Left cardiac atrium (tissue), 4 donors: Measurements from ENCODE around the gene DNAJA4. TPM values are rescaled to one million over a fixed set of nuclear protein-coding genes. Genes with fewer than 3 reads are reported as not detected.

Experiments
- ATAC-seq, 2 donors: fragments of 200-7000 bp; cut with Tn5 transposase; one replicate each; pipeline ENCODE4 v1.9.1; 2020; ENCODE audit warnings: mild to moderate bottlenecking in 2 of 2, moderate library complexity in 2 of 2
- DNase-seq: peaks from one replicate; pipeline ENCODE4 v3.0.0-alpha.2; 2020
- intact Hi-C, 2 donors: fragments of 100-400 bp; cut with DNase I; formaldehyde crosslinking; loops; one replicate each; pipeline versions ENCODE4 v1.14.1 to v1.15.1; 2022 to 2023
- total RNA-seq, 2 donors: library from RNA; stranded (reverse); fragmentation: NEBNext Ultra II Directional; extraction: Animal tissue kit (Norgen Biotek cat#: 25700); gene quantifications; one replicate each; pipeline ENCODE4 v1.2.1, GENCODE V29; 2021
- donor health status: DM: no; HTN: yes; CAD: no.
- donor health status: DM: no; HTN: yes; CAD: no; lungs with severe emphysema.
- donor health status: DM: yes; HTN: yes; CAD: no.
- donor health status: Dilated cardiomyopathy.

DNAJA4 gene
- total RNA-seq, 2 donors from 2014 or later: 116 to 171 TPM

- no peak for ATAC-seq
- intact Hi-C loops: no loop called here
- no peak for DNase-seq
Measured at GRCh38 chr15:78266806-78267205, 2.4 kb downstream of the DNAJA4 start.

DNA sequence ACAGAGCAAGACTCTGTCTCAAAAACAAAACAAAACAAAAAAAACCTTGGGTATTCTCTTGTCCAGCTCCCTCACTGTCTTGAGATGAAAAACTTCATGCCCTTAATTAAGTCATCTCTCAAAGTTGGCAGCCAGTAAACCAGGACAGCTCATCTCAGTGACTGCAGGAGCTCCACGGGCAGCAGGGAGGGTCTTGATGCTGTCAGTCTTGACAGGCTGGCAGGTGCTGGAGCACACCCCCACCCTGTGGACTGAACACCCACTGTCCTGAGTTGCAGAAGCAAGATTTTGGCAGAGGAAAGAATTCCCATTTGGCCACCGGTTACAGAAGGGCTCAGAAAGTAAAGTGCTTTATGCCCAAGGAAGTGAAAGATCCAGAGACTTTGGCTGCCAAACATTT lies 8.0 kb downstream of the DNAJA4 start:
- peak in 1 of 2 donors; percentile 28 for ATAC-seq
- intact Hi-C loops: no loop called here

DNA sequence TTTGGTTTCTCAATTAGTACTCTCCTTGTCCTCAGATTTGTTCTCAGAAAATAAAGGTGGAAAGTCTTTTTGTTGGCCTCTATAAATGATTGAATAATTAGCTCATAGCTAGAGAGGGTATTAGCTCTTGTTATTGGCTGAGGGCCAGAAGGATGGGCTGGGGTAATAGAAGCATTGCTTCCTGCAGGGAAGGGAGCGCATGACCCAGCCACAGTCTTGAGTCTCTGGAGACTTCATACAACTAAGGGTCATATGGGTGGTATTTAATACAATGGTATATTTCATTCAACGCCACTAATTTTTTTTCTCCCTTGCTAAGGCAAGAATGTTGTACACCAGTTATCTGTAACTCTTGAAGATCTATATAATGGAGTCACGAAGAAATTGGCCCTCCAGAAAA lies 8.4 kb downstream of the DNAJA4 start:
- intact Hi-C loops: no loop called here
- no peak for DNase-seq
- ATAC-seq: no peak

More for the DNA sequence above, 8.0 kb downstream of the DNAJA4 start:
- no peak for DNase-seq

- no peak for DNase-seq
- ATAC-seq: no peak
- intact Hi-C loops: no loop called here
Measured at GRCh38 chr15:78274994-78275393, 10.6 kb downstream of the DNAJA4 start.

- no peak for DNase-seq
- intact Hi-C loops: no loop called here
- no peak for ATAC-seq
Measured at GRCh38 chr15:78276064-78276943, 11.9 kb downstream of the DNAJA4 start.

DNA sequence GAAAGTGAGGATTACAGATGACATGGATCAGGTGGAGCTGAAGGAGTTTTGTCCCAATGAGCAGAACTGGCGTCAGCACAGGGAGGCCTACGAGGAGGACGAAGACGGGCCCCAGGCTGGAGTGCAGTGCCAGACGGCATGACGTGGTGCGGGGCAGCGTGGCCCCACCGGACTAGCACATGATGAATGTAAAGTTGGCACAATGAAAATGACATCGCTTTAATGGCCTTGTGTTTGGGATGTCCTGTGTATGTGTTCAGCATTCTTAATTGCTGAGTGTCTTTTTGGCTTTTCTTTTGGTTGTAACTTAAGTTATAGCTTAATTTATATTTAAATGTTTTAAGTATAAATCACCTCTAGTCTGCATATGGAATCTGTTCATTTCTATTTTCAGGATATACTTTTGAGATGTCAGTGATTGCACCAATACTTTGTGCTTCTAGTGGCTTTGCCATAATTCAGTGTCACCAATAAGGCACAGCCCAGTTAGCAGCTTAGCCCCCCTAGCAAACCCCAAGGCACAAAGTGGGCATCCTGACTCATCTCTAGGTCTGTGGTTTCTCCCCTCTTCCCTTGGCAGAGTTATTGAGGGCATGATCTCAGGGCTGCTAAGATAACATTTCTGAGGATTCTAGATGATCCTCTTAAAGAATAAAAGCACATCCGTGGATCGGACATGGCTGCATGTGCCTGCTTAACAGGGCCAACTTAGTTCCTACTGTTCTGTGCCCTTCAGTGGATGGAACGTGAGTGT lies 16.1 kb downstream of the DNAJA4 start:
- DNase-seq: no peak
- no peak for ATAC-seq
- intact Hi-C loops: no loop called here

GRCh38 chr15:78282324-78282723 lies 18.0 kb downstream of the DNAJA4 start:
- no peak for ATAC-seq
- DNase-seq: no peak
- intact Hi-C loops: no loop called here

- ATAC-seq (no peak), DNase-seq (no peak)
- intact Hi-C loops: no loop called here
Measured at GRCh38 chr15:78284758-78285157, 20.4 kb downstream of the DNAJA4 start.

- DNase-seq: no peak
- intact Hi-C loops: no loop called here
- ATAC-seq: no peak
Measured at GRCh38 chr15:78290222-78290621, 25.9 kb downstream of the DNAJA4 start.

GRCh38 chr15:78291052-78291451 lies 26.7 kb downstream of the DNAJA4 start:
- intact Hi-C loops: no loop called here
- DNase-seq (no peak), ATAC-seq (no peak)

DNA sequence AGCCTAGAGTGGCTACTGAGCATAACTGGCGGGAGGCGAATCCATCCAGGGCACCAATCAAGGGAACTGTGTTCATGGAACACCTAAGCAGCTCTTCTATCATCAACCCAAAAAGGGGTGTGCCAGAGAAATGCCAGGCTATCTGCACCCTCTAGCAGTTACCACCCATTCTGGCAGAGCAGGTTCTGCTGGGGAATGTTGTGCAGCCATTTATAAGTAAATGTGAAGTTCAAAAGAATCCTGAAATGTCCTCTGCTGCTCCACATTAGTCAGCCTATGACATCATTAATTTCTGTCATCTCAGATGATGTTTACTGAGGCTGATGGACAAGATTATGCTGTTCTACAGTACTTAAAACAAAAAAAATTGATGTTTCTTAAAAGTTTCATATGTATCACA lies 27.3 kb downstream of the DNAJA4 start:
- no peak for ATAC-seq

GRCh38 chr15:78292219-78292618 lies 27.9 kb downstream of the DNAJA4 start:
- DNase-seq (no peak), ATAC-seq (no peak)
- intact Hi-C loops: no loop called here

More for the DNA sequence above, 27.3 kb downstream of the DNAJA4 start:
- intact Hi-C loops: no loop called here
- no peak for DNase-seq

DNA sequence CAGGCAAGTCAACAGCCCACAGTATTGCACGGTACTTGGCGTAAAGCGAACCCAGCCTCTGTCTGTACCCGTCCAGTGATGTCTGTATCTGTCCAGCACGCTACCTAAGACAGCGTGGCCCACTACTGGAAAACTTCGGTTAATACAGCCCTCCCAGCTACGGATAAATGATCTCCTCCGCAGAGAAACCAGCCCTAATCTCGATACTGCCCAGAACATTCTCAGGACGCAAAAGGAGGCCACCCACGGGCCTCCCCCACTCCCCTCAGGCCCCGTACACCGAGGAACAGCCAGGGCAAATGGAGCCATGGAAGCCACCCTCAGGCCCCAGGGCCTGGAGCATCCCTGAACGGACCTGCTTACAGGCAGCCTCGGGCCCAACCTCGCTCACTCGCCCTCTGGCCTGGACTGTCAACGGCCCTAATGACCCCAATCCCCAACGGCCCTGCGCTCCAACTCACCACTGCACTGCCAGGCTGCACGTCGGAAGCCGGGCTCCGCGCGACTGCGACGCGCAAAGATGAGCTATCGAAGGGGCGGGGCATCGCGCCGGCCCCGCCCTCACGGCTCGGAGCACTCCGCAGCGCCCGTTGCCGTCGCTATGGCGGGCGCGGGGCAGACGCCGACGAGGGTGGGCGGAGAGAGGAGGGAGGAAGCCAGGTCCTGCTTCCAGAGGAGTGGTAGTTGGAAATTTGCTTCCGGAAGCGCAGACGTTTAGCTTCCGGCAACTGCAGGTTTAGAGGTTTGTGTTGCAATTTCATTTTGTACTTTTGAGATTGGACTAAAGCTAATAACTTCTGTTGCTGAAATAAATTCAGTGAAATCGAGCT lies 35.0 kb downstream of the DNAJA4 start, which contains the start of gene SKIC8:
Gene SKIC8 (minus strand): TSS at position 509 of the 830 bp plus-strand sequence. CDS start 3,923 bp downstream, outside the sequence.
- intact Hi-C loops: no loop called here
- DNase-seq (peak; percentile 94), ATAC-seq (peak; percentile 100)

DNA sequence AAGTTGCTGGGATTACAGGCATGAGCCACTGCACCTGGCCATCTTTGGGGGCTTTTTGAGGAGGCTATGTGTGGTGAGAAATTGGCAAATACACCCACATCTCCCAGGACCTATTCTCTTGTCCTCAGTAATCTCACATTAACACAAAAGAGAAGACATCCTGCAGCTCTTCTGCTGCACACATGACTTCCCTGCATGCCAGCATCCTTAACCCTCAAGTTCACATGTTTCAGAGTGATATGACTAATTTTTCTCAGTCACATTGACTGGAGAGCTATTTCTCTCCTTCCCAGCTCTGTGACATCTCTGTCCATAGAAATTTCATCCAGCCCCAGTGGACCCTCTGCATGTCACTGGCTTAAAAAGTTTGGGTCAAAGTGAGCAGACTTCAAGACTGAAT lies 37.0 kb downstream of the DNAJA4 start:
- intact Hi-C loops: no loop called here
- DNase-seq (no peak), ATAC-seq (no peak)

- ATAC-seq (no peak), DNase-seq (no peak)
- intact Hi-C loops: no loop called here
Measured at GRCh38 chr15:78301828-78302227, 37.5 kb downstream of the DNAJA4 start.

DNA sequence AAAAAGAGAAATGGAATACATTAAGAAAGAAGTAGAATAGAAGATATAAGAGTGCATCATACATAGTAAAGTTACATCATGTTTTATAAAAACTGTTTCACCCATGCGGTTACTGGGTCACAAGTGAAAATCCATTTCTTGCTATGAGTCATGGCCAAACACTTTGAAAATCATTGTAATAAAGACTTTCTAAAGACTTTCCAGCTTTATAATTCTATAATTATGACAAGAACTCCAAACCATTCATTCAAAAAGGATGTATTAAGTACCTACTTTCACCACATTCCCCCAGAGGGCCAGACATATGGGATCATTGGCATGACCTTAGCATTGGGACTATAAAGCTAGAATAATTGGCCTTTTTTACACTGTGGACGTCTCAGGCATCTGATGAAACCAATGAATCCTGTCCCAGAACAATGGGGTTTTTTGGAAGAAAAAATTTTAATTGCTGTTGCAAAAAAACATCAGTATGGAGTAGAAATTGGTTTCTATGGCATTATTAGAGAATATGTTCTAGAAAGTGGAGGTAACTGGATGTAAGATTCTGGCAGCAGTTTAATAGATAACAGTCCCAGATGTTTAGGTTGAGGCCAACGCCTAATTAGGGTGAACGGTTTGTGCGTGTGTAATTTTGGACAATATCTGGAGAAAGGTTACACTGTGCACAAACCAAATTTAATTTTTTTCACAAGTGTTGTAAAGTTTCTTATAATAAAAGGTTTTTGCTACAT lies 38.4 kb downstream of the DNAJA4 start:
- DNase-seq (no peak), ATAC-seq (no peak)
- intact Hi-C loops: no loop called here

DNA sequence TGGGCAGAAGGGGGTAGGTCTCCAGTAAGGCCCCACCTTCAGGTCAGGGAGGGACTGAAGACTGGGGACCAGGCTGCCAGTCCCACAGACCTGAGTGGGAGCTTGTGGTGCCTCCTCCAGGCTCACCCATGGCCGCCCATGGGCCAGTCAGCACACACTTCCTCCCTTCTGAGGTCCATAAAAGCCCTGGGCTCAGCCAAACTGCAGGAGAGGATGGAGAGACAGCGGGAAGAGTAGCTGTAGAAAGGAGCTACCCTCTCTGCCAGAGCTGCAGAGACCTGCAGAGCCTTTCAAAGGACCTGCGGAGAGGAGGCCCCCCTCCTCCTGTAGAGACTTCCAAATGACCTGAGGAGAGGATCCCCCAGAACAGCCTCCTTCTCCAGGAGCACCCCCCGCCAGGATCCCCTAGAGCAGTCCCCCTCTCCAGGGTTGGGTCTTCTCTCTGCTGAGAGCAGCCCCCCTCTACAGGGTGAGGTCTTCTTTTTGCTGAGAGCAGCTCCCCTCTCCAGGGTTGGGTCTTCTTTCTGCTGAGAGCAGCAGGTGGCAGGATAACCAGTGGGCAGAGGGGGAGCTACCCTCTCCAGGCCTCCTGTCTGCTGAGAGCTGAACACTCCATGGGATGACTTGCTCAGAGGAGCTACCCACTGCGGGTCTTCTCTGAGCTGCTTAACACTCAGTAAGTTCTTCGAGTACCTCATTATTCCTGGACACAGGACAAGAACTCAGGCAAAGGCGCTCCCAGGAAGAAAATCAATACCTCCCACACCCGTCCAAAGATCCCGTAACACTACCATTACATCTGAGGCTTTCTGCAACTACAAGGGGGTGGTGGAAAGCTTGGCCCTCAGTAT lies 40.1 kb downstream of the DNAJA4 start:
- intact Hi-C loops: loop anchor here (5.0 kb wide), 2 partner anchors 118 to 178 kb away; no protein-coding TSS in a partner anchor
- ATAC-seq: no peak
- no peak for DNase-seq
